ENCODE results near the gene FKBP10. TPM values are rescaled to one million over a fixed set of nuclear protein-coding genes. Genes with fewer than 3 reads are reported as not detected.

FKBP10 gene
- total RNA-seq, 2 experiments from 2014 or later = 0.74 to 1.2 TPM

DNA sequence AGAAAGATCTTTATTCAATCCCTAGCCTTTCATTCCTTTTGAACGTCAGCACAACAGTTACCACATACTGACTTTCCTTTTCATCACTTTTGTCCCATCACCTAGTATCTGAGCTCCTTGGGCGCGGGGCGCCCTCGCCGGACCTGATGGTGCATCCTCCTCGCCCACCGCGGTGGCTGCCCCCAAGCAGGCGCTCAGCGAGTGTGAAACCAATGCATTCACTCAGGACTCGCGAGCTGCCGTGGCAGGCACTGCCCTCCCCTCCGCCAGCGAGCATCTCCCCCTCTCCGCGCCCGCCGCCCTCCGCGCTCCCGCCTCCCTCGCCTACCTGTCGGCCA, 51.7 kb downstream of the FKBP10 start:
- intact Hi-C loops (cut with micrococcal nuclease) = no loop called here
- no peaks in the 10 kb centered on the region for H3K9me3 Mint-ChIP-seq
- peaks cover 16% of the 10 kb centered on the region for H3K36me3 Mint-ChIP-seq (ENCODE audit: low read depth)
- no peak for DNase-seq
- H3K27ac Mint-ChIP-seq = no peak overlapping the region
- H3K4me1 Mint-ChIP-seq (ENCODE audit: low read depth) = peaks cover 40% of the 10 kb centered on the region
- H3K27me3 Mint-ChIP-seq = no peaks in the 10 kb centered on the region
- H3K4me3 Mint-ChIP-seq = no peak overlapping the region
- ChIA-PET CTCF (interaction anchor here (0.8 to 2.1 kb wide), 10 partner anchors 11 to 216 kb away, joined by 3 to 6 read pairs (median 4); partner anchors contain the start of genes ACLY and P3H4), POLR2A (interaction anchor here (0.7 to 2.9 kb wide), 14 partner anchors 9 to 1307 kb away, joined by 3 to 14 read pairs (median 3); partner anchors contain the start of genes ACLY and KAT2A)
- TF ChIP-seq, protein P1, sequence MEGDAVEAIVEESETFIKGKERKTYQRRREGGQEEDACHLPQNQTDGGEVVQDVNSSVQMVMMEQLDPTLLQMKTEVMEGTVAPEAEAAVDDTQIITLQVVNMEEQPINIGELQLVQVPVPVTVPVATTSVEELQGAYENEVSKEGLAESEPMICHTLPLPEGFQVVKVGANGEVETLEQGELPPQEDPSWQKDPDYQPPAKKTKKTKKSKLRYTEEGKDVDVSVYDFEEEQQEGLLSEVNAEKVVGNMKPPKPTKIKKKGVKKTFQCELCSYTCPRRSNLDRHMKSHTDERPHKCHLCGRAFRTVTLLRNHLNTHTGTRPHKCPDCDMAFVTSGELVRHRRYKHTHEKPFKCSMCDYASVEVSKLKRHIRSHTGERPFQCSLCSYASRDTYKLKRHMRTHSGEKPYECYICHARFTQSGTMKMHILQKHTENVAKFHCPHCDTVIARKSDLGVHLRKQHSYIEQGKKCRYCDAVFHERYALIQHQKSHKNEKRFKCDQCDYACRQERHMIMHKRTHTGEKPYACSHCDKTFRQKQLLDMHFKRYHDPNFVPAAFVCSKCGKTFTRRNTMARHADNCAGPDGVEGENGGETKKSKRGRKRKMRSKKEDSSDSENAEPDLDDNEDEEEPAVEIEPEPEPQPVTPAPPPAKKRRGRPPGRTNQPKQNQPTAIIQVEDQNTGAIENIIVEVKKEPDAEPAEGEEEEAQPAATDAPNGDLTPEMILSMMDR (IDR thresholded peaks at IDR 0.05) = no peak
- ATAC-seq = no peak

DNA sequence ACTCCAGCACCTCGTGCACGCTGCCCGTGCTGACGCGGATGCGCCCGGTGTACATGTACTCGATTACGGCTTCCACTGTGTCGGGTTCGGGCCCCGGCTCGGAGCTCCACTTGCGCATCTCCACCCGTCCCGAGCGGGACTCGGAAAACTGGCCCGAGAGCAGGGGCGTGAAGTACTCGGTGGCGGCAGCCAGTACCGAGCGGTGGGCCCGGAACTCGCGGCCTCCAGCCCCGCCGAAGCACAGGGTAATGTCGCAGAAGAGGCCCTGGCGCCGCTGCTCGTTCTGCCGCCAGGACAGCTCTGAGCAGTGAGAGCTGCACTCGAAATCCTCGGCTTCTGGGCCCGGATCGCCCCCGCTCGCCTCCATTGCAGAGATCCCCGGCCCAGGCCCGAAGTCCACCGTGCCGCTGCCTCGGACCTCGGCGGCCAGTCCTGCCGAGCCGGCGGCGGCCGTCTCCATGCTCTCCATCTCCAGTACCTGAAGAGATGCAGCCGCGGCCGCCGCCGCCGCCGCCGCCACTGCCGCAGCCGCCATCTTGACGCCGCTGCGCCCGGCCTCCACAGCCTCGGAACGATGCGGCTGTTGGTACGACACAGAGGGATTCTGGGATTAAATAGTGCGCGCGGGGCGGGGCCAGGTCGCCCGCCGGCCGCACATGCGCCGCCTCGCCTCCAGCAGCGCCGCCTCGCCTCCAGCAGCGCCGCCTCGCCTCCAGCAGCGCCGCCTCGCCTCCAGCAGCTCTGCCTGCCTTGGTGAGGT, 52.2 kb downstream of the FKBP10 start, which contains the start of gene KLHL11:
Gene KLHL11 (minus strand): TSS at position 588 of the 760 bp plus-strand sequence. CDS start 53 bp downstream, at position 535.
- peak within 1 kb of the TSS; percentile 83 for H3K27ac Mint-ChIP-seq
- CTCF ChIA-PET = interaction anchor here (0.8 to 2.1 kb wide), 10 partner anchors 12 to 216 kb away, joined by 3 to 6 read pairs (median 3); partner anchors contain the start of genes ACLY, ODAD4 and P3H4

GRCh38 chr17:41865596-41865893, 52.7 kb downstream of the FKBP10 start:
- H3K27me3 Mint-ChIP-seq = no peaks in the 10 kb centered on the region
- CTCF ChIA-PET = interaction anchor here (1.0 to 2.1 kb wide), 5 partner anchors 53 to 217 kb away, joined by 3 to 6 read pairs (median 5); partner anchors contain the start of genes ACLY and ODAD4
- POLR2A ChIA-PET = interaction anchor here (2.5 to 2.9 kb wide), 2 partner anchors 12 to 175 kb away, joined by 11 to 14 read pairs; no protein-coding TSS in a partner anchor
- intact Hi-C loops (cut with micrococcal nuclease) = no loop called here
- no peak overlapping the region for H3K4me3 Mint-ChIP-seq
- H3K9me3 Mint-ChIP-seq = no peaks in the 10 kb centered on the region
- peaks cover 23% of the 10 kb centered on the region for H3K36me3 Mint-ChIP-seq (ENCODE audit: low read depth)
- TF ChIP-seq, protein P1 (IDR thresholded peaks at IDR 0.05) = no peak
- H3K27ac Mint-ChIP-seq = peak overlapping the region; percentile 83
- H3K4me1 Mint-ChIP-seq (ENCODE audit: low read depth) = peaks cover 42% of the 10 kb centered on the region
- DNase-seq (no peak), ATAC-seq (no peak)

More for the DNA sequence above, 52.2 kb downstream of the FKBP10 start, which contains the start of gene KLHL11:
- H3K27me3 Mint-ChIP-seq = no peaks in the 10 kb centered on the region
- TF ChIP-seq, protein P1 (IDR thresholded peaks at IDR 0.05) = no peak
- H3K36me3 Mint-ChIP-seq (ENCODE audit: low read depth) = peaks cover 20% of the 10 kb centered on the region
- H3K9me3 Mint-ChIP-seq = no peaks in the 10 kb centered on the region
- POLR2A ChIA-PET = interaction anchor here (0.7 to 2.9 kb wide), 14 partner anchors 8 to 1307 kb away, joined by 3 to 14 read pairs (median 3); partner anchors contain the start of genes ACLY and KAT2A
- ATAC-seq (peak; percentile 89), DNase-seq (peak; percentile 93)
- peaks cover 41% of the 10 kb centered on the region for H3K4me1 Mint-ChIP-seq (ENCODE audit: low read depth)
- H3K4me3 Mint-ChIP-seq = no peak within 1 kb of the TSS
- intact Hi-C loops (cut with micrococcal nuclease) = no loop called here

DNA sequence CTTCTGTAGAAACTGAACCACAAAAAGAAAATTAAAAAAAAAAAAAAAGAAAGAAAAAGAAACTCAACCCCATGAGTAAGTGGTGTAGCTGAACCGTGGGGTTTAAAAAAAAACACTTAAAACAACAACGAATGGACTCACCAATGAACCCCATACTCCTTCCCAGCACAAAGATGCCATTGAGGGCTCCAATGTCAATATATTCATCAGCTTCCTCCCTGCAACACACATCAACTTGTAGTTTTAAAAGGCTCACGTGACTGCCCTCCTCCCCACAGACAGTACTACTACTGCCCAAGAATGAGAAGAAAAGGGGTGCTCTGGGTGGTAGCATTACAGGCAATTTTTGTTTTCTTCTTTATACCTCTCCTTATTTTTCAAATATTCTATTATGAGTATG, 55.8 kb downstream of the FKBP10 start:
- intact Hi-C loops (cut with micrococcal nuclease) = no loop called here
- ATAC-seq = no peak
- Mint-ChIP-seq H3K4me1 (ENCODE audit: low read depth) (peaks cover 32% of the 10 kb centered on the region), H3K36me3 (ENCODE audit: low read depth) (peaks cover 49% of the 10 kb centered on the region), H3K4me3 (no peak overlapping the region), H3K27ac (peak overlapping the region; percentile 89), H3K9me3 (no peaks in the 10 kb centered on the region), H3K27me3 (no peaks in the 10 kb centered on the region)
- no peak for DNase-seq
- CTCF ChIA-PET = no interaction called here
- POLR2A ChIA-PET = no interaction called here
- TF ChIP-seq, protein P1 (IDR thresholded peaks at IDR 0.05) = no peak

DNA sequence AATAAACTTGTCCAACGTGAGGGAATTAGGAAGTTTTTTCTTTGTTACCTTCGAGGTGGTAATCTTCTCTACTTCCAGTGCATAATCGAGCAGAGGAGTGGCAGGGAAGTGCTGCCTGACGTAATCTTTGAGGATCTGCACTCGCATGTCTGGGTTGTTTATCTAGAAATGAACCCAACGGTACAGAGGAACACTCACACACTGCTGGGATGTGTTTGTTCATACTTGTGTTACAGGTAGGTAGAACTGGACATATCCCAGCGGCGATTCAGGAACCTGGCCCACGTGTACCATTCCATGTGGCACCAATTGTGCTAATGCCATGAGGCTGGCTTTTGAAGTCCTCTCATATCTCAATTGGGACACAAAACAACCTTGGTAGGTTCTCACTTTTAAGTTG, 56.6 kb downstream of the FKBP10 start:
- Mint-ChIP-seq H3K4me3 (no peak overlapping the region), H3K27me3 (no peaks in the 10 kb centered on the region), H3K36me3 (ENCODE audit: low read depth) (peaks cover 50% of the 10 kb centered on the region), H3K27ac (peak overlapping the region; percentile 89), H3K4me1 (ENCODE audit: low read depth) (peaks cover 32% of the 10 kb centered on the region), H3K9me3 (no peaks in the 10 kb centered on the region)
- TF ChIP-seq, protein P1 (IDR thresholded peaks at IDR 0.05) = no peak
- no peak for DNase-seq
- ChIA-PET CTCF (no interaction called here), POLR2A (no interaction called here)
- ATAC-seq = no peak
- intact Hi-C loops (cut with micrococcal nuclease) = no loop called here

Measured in activated CD8-positive, alpha-beta T cell treated with anti-CD3 and anti-CD28 coated beads for 36 hours (primary cell).